Measurements from ENCODE around the gene HMGN1.

DNA sequence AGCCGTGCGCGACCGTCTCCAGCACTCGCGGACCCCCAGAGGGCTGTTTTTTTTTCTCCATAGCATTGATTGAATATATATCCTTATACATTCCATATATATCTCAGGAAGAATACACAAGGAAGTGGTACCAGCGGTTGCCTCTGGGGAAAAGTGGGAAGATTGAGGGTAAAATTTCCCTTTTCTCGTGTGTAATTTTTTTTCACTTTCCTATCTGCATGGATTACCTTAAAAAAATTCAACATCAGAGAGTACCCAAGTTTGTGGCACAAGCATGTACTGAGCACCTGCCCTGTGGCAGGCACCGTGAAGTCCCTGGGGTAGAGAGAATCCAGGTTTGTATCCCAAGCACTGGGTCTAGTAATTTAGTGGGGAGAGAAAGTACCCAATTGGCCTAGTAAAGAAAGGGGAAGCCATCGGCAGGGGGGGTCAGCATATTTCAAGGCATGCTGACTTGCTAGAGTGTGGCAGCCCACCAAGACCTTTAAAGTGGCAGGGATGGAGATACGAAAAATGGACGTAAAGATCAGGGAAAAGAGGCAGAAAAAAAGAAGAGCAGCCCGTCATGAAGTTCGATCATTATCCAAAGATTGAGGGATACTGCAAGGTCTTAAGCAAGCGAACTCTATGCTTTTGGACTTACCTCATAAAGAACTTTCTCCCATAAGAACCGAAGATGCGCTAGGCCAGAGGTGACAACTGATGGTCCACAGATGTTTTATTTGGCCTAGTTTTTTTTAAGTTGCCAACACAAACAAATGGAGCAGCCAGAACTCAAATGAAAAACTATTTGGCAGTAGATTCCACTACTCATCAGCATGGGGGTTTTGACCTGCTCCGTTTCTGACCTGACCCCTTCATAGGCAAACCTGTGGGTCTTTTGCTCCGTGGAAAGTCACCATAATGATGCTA is 1.5 kb upstream of the HMGN1 start:
- TF ChIP-seq, protein P1, sequence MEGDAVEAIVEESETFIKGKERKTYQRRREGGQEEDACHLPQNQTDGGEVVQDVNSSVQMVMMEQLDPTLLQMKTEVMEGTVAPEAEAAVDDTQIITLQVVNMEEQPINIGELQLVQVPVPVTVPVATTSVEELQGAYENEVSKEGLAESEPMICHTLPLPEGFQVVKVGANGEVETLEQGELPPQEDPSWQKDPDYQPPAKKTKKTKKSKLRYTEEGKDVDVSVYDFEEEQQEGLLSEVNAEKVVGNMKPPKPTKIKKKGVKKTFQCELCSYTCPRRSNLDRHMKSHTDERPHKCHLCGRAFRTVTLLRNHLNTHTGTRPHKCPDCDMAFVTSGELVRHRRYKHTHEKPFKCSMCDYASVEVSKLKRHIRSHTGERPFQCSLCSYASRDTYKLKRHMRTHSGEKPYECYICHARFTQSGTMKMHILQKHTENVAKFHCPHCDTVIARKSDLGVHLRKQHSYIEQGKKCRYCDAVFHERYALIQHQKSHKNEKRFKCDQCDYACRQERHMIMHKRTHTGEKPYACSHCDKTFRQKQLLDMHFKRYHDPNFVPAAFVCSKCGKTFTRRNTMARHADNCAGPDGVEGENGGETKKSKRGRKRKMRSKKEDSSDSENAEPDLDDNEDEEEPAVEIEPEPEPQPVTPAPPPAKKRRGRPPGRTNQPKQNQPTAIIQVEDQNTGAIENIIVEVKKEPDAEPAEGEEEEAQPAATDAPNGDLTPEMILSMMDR (IDR thresholded peaks at IDR 0.05; ENCODE audit: insufficient read depth, low read length): no peak
- TF ChIP-seq POLR2AphosphoS5 (IDR thresholded peaks at IDR 0.05; ENCODE audit: low read depth) (no peak), SPI1 (IDR thresholded peaks at IDR 0.05; ENCODE audit: borderline replicate concordance, low read depth) (peak; percentile 60; the same call in 1 of the 2 replicates), GABPA (IDR thresholded peaks at IDR 0.05; ENCODE audit: low read depth) (no peak)
- TF ChIP-seq, protein P2, sequence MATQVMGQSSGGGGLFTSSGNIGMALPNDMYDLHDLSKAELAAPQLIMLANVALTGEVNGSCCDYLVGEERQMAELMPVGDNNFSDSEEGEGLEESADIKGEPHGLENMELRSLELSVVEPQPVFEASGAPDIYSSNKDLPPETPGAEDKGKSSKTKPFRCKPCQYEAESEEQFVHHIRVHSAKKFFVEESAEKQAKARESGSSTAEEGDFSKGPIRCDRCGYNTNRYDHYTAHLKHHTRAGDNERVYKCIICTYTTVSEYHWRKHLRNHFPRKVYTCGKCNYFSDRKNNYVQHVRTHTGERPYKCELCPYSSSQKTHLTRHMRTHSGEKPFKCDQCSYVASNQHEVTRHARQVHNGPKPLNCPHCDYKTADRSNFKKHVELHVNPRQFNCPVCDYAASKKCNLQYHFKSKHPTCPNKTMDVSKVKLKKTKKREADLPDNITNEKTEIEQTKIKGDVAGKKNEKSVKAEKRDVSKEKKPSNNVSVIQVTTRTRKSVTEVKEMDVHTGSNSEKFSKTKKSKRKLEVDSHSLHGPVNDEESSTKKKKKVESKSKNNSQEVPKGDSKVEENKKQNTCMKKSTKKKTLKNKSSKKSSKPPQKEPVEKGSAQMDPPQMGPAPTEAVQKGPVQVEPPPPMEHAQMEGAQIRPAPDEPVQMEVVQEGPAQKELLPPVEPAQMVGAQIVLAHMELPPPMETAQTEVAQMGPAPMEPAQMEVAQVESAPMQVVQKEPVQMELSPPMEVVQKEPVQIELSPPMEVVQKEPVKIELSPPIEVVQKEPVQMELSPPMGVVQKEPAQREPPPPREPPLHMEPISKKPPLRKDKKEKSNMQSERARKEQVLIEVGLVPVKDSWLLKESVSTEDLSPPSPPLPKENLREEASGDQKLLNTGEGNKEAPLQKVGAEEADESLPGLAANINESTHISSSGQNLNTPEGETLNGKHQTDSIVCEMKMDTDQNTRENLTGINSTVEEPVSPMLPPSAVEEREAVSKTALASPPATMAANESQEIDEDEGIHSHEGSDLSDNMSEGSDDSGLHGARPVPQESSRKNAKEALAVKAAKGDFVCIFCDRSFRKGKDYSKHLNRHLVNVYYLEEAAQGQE (IDR thresholded peaks at IDR 0.05; ENCODE audit: insufficient replicate concordance, low read depth): no peak

Data from HL-60 (cell line).